ENCODE measurements around the gene HDAC10.

The HDAC10 gene

GRCh38 chr22:50198624-50199017 is 52.4 kb downstream of the HDAC10 start:
- no peak for DNase-seq

GRCh38 chr22:50197856-50198623 is 53.0 kb downstream of the HDAC10 start:
- DNase-seq = no peak

GRCh38 chr22:50197000-50197800 is 53.9 kb downstream of the HDAC10 start:
- DNase-seq = no peak

GRCh38 chr22:50196256-50196655 is 54.8 kb downstream of the HDAC10 start:
- DNase-seq = no peak

Data from activated T-cell treated with anti-CD3 and anti-CD28 coated beads, Interleukin-2, amount 50 U/mL, for 1 hour (primary cell).